Endometrial microvascular endothelial cells (primary cell): ENCODE data around the gene SPOP. TPM values are rescaled to one million over a fixed set of nuclear protein-coding genes. Genes with fewer than 3 reads are reported as not detected.
"Not testable (repeated sequence)": the region's sequence is repeated elsewhere in the genome, so short reads cannot be mapped to it uniquely, and the experiment has no call there.

Source experiments
- in situ Hi-C: cut with HindIII; loops from 2 replicates; pipeline ENCODE4 v1.10.0; 2017; ENCODE audit warnings: low sequenced_read_pairs, low pct_unique_long_range_greater_than_20kb; ENCODE audit errors: inconsistent ontology term
- total RNA-seq: library from RNA; depleted of rRNA; stranded (reverse); fragments of >200 nt; gene quantifications from one replicate; pipeline ENCODE4 v1.2.3, GENCODE V29; 2015; ENCODE audit errors: inconsistent ontology term

Gene SPOP
- total RNA-seq, 1 donor from 2014 or later: 61.5 TPM

DNA sequence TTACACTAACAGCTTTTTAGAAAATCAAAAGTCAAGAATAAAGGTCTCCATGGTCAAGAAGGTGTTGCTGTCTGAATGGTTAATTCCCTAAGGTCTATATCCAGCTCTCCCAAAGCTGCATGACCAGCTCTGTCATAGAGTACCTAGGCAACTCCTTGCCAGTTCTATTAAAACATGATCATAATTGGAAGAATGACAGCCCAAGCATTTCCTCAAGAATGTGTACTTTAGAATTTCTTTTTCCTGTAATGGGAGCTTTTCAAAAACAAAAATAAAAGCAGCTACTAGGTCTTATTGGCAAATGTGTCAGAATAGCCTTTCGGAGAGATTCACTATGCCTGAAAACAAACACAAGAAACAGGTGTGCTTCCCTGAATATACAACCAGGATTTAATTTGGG is 7.9 kb downstream of the SPOP start:
- in situ Hi-C loops: loop anchor here (5.0 kb wide), 1 partner anchor 33 kb away; no protein-coding TSS in a partner anchor

DNA sequence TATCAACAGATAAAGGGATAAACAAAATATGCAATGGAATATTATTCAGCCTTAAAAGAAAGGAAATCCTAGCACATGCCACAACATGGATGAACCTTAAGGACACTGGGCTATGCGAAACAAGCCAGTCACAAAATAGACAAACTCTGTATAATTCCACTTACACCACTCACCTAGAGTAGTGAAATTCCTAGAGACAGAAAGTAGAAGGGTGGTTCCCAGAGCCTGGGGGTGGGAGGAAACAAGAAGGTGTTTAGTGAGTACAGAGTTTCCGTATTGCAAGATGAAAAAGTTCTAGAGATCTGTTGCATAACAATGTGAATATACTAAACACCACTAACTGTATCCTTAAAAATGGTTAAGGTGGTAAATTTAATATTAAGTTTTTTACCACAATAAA is 10.0 kb downstream of the SPOP start:
- in situ Hi-C loops: no loop called here

DNA sequence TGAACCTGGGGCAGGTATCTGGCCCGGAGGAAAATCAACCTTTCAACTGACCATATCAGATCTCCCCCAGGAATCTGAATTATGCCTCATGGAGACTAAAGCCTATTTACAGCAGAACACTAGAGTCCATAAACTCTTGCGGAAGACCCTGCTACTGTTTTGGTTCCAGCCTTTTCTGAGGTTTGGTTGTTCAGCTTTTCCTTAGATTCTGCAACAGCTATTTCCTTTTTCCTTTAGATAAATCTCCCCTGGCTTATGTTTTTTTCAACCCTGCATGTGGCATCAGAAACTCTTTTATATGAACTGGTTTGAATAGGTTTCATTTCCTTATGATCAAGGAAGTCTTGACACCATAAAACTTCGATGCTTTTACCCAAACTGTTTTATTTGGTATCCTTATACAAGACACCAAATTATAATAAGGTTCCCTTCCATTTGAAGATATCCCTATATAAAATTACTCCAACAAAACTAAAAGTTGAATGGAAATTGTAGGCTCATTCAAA is 13.1 kb downstream of the SPOP start:
- in situ Hi-C loops: no loop called here

DNA sequence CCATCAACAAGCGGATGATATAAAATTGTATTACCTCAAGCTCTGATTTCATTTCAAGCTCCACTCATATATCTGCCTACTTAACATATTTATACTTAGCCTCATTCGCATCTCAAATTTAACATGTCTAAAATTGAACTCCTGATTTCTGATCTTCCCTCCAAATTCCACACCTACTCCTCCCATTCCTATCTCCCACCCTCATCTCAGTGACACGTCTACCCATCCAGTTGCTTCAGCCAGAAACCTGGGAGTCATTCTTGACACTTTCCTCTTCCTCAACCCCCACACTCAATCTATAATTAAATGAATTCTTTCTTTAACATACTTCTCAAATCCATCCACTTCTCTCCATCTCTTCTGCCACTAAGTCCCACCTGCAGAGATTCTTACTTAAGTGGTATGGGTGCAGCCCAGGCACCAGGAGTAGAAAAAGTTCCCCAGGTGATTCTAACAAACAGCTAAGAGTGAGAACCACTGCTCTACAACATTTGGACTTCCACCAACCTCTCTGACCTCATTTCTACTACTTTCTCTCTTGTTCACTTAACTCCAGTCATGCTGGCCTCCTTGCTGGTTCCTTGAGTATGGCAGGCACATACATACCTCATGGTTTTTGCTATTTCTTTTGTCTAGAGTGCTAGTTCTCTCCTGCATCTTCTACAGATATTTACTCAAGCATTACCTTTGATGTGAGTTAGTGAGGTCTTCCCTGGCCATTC is 18.1 kb downstream of the SPOP start:
- in situ Hi-C loops: no loop called here

DNA sequence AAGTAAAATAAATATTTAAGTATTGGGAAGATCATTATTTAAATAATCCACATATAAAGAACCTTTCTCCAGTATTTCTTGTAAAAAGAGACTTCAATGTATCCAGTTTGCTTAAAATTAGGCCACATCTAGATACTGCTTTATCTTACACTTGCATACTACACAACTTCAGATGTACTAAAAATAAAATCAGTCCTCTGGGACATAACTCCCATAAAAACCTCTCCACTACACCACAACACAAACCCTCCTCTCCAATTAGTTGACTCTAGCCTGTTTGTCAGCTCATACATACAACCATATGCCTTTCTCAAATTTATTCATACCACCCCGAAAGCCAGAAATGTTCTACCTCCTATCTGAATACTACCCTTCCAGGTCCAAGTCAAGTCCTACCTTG is 21.6 kb downstream of the SPOP start:
- in situ Hi-C loops: no loop called here

DNA sequence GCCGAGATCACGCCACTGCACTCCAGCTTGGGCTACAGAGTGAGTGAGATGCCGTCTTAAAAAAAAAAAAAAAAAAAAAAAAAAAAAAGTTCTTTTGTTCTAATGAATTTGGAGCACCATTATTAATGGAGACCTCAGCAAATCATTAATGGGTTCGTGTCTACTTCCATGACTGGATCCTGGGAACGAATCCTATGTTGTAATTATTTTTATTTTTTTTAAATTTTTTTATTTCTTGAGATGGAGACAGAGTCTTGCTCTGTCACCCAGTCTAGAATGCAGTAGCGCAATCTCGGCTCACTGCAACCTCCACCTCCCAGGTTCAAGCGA is 30.7 kb downstream of the SPOP start:
- in situ Hi-C loops: no loop called here

DNA sequence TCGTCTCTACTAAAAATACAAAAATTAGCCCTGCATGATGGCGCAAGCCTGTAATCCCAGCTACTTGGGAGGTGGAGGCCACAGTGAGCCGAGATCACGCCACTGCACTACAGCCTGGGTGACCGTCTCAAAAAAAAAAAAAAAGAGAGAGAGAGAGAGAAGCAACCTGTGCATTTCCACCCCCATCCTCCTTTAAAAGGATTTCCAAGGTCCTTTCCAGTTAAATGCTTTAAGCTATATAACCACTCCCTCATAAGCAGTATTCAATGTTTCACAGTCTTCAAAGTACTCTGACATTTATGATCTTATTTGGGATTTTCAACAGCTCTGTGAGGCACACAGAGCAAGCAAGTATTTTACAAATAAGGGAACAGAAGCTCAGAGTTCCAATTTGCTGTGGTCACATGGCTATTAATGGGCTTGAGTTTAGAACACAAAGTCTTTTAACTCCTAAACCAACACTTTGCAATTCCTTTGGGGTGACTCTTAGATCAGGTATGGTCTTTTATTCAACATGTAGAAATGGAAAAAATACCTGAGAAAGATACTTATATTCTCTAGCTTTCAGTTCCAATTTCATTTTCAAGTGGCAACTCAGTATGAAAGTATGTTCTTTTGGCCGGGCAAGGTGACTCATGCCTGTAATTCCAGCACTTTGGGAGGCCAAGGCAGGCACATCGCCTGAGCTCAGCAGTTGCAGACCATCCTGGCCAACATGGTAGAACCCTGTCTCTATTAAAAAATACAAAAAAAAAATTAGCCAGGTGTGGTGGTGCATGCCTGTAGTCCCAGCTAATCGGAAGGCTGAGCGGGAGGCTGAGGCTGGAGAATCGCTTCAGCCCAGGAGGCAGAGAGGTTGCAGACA is 31.3 kb downstream of the SPOP start:
- in situ Hi-C loops: no loop called here

DNA sequence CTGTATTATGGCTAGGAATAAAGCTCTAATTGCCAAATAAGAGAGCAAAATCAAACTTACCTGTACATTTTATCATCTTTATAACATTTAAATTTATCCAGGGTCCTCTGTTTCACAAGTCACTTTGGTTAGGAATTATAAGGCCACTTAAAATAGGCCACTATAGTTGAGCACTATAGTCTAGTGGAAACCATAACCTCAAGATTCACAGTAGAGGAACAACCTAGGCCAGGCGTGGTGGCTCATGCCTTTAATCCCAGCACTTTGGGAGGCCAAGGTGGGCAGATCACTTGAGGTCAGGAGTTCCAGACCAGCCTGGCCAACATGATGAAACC is 31.9 kb downstream of the SPOP start:
- in situ Hi-C loops: not testable (repeated sequence)

DNA sequence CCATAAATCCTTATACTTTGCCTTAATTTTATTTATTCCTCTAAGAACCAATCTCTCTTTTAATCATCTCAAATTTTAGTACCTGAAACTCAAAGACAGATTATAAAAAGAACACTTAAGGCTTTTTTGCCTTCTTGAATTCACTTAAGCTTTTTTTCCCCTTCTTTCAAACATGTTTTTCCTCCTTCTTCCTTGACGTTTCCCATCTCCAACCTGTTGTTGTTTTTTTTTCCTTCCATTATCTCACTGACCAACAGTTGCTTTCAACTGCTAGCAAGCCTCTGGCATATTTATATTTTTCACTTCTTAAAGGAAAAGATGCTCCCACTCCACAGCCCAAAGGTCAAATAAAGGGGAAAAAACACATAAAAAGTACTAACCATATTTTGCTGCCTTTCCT is 32.2 kb downstream of the SPOP start:
- in situ Hi-C loops: no loop called here

DNA sequence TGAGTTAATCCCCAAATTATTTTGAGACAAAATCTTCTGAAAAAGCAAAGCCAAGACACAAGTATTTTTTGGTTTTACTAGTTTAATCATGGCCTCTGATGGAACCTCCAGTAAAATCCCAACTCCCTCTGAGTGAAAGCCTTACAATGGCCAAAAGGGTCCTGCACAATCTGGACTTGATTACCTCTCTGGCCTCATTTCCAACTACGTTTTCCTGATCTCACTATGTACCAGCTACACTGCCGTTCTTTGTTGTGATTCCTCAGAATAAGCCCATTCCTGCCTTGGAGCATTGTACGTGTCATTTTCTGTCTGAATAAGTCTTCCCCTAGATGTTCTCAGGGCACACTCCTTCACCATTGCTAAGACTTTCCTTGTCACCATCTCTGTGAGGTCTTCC is 37.3 kb downstream of the SPOP start:
- in situ Hi-C loops: no loop called here

DNA sequence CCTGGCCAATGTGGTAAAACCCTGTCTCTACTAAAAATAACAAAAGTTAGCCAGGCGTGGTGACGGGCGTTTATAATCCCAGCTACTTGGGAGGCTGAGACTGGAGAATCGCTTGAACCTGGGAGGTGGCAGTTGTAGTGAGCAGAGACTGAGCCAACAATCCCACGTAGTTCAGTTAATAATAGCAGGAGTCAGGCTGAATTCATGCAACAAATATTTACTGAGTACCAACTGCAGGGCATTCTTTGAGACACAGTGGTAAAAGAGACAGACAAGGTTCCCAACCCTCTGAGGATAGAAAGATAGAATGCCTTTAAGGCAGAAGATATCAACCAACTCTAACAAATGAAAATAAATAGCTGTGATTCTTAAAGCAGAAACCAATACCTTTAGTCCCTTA is 39.1 kb downstream of the SPOP start:
- in situ Hi-C loops: loop anchor here (5.0 kb wide), 1 partner anchor 33 kb away; no protein-coding TSS in a partner anchor

DNA sequence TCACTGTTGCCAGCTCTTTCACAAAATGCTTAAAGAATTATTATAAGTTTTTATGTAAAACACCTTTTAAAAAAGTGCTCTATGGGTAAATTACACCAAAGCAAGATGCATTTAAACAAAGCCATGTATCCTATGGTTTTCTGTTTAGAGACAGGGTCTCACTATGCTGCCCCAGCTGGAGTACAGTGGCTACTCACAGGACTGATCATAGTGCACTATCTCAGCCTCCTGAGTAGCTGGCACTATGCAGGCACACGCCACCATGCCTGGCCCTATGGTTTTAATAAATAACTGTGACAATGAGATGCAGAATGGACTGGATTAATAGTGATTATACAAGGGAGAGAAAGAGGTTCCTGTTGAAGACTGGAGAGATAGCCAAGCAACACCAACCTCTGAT is 40.2 kb downstream of the SPOP start:
- in situ Hi-C loops: loop anchor here (5.0 kb wide), 1 partner anchor 35 kb away; no protein-coding TSS in a partner anchor

DNA sequence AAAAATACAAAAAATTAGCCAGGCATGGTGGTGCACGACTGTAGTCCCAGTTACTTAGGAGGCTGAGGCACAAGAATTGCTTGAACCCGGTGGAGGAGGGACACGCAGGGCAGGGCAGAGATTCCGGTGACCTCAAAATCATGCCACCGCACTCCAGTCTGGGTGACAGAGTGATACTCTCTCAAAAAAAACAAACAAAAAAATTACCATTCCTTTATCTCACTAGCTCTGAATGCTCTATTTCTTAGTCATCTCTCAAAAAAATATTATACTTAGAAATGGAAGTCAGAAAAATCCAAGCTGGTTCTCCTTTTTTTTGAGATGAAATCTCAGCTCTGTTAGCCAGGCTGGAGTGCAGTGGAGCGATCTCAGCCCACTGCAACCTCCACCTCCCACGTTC is 40.8 kb downstream of the SPOP start:
- in situ Hi-C loops: loop anchor here (5.0 kb wide), 1 partner anchor 35 kb away; no protein-coding TSS in a partner anchor

DNA sequence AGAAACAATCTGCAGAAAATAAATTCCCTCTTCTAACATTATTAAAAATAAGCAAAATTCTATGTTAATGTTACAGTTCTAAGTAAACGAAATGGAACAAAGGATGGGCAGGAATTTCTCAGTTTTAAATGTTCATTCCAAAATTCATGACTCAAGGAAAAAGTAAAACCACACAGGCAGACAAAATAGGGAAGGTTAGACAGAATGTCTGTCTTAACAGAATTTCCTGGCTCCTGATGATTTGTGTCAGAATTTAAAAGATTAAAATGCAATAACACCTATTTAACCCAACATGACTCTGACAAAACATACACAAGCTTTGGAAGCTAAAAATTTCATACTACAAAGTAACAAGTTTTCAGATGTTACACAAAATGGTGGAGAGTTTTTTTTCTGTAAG is 42.8 kb downstream of the SPOP start:
- in situ Hi-C loops: loop anchor here (5.0 kb wide), 1 partner anchor 37 kb away; no protein-coding TSS in a partner anchor

DNA sequence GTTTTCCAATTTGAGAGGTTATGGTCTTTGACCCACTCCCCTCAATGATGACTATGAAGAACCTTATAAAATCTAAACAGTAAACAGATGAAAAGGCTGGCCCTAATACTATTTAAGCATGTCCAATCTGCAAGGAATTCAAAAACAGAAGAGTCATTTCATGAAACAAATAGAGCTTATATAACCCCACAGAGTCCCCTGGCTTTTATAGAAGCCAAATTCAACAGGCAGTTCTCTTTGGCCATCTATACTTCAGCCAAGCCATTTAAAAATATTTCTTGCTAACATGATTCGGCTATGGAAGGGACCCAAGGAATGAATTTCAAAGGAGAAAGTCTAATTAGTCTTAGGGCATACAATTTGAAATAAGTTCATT is 43.4 kb downstream of the SPOP start:
- in situ Hi-C loops: no loop called here

DNA sequence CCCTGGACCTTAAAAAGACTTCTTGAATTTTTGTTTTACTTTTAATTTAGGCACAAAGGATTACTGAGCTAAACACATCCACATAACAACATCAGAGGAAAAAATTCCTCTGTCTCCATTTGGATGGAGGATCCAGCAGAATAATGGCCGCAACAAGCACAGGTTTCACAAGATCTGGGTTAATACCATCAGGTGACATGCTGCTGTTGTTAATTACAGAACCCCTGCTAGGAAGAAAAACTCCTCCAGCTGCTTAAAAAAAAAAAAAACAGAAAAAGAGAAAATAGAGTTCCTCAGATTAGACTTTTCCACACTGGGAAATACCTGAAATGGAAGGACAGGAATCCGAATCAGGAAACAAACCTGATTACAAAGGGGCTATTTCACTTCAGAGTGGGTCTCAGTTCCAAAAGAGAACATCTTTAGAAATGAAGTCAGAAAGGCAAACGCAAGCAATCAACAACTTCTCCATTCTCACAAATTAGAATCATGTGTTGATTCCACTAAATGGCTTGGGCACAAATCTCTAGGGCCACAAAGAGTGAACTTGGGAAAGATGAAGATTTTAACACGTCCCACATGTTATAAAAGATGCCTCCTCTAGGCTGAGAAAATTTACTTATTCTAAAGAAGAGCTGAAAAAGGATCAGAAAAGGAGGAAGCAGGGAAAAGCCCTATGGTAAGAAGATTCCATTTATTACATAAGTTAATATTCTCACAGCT is 44.0 kb downstream of the SPOP start:
- in situ Hi-C loops: no loop called here

DNA sequence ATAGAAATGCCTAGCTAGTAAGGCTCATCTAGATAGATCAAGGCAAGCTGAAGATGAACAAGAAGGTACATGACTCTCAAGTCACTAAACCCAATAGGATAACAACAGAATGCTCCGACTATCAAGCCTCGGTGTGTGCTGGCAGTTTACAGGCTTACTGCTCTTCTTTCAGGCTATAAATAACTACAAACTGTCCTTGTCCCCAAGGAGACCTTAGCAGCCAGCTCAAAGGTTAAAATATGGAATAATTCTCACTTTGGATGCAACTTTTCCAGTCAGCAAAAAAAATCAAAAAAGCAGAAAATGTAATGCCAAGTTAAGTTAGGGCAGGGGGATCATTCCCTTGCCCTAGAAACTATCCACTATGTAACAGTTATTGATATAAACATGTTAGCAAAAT is 44.6 kb downstream of the SPOP start:
- in situ Hi-C loops: no loop called here

DNA sequence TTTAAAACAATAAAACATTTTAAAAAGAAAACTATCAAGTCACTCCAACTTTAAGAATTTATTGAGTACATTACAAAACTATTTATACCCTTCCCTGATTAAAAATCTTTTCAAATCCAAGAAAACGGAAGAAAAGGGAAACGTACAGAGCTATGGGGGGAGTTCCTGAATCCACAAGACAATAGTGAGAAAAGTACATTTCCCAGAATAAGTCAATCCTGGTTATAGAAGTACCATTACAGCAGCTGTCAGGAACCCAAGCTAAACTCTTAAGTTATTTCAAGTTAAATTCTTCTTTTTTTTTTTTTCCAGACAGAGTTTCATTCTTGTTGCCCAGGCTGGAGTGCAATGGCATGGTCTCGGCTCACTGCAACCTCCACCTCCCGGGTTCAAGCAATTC is 45.7 kb downstream of the SPOP start:
- in situ Hi-C loops: no loop called here

DNA sequence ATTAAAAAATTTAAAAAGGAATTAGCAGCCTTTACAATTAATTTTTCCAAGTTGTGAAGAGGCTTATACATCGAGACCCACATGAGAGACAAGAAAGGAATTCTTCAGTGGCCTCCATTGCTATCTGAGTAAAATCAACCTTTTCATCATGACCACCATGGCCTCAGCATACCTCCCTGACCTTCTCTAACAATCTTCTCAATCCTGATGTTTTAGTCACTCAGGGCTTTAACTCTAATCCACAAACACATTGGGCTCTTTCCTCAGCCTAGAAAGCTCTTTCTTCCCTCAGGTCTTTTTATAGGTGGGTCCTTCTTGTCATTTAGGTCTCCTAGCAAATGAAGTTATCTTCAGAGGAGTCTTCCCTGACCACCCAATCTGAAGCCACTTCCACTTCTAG is 46.4 kb downstream of the SPOP start:
- in situ Hi-C loops: no loop called here
